GM12878 (cell line): ENCODE results near the gene ALB. TPM values are rescaled to one million over a fixed set of nuclear protein-coding genes. Genes with fewer than 3 reads are reported as not detected.

Experiments used
- ATAC-seq: fragments of 200-7000 bp; cut with Tn5 transposase; 3 replicates; pipeline ENCODE4 v1.9.1; 2020; ENCODE audit warnings: mild to moderate bottlenecking, moderate library complexity
- BruUV-seq: library from RNA; stranded (reverse); fragments of 400-500 nt; replicated peaks from 2 replicates; lab custom pipeline; 2021; lab: Mats Ljungman, UMichigan
- CTCF ChIA-PET: fragments of 300-600 bp; sonication (Branson Sonifier 250); formaldehyde crosslinking; extraction: SDS; loops from one replicate; lab custom pipeline; 2021; ENCODE audit warnings: inconsistent platforms; lab: Yijun Ruan, JAX
- POLR2A ChIA-PET: fragments of 350-600 bp; formaldehyde crosslinking; extraction: SDS; loops from one replicate; lab custom pipeline; 2021; ENCODE audit warnings: inconsistent platforms; lab: Charles Lee
- RAD21 ChIA-PET: fragments of 300-600 bp; sonication (Branson Sonifier 250); formaldehyde crosslinking; loops from one replicate; lab custom pipeline; 2023; ENCODE audit warnings: antibody characterized with exemption; ENCODE audit not compliant: unreplicated experiment; lab: Charles Lee
- SMC1A ChIA-PET: fragments of 300-600 bp; sonication (Branson Sonifier 250); formaldehyde crosslinking; loops from one replicate; lab custom pipeline; 2023; ENCODE audit not compliant: unreplicated experiment, uncharacterized antibody; lab: Charles Lee
- DNase-seq: peaks from one replicate; pipeline ENCODE4 v3.0.0-alpha.2; 2011; ENCODE audit warnings: low read depth, low spot score
- FAIRE-seq: peaks from 3 replicates; lab custom pipeline; 2011; peaks lifted over from hg19 to GRCh38; lab: Jason Lieb, UNC
- H2AFZ ChIP-seq: 2 replicates; pipeline ENCODE4 v1.6.0; 2011; ENCODE audit warnings: low read depth, low read length, control low read depth; ENCODE audit not compliant: control insufficient read depth
- H3K27ac ChIP-seq: 2 replicates; pipeline ENCODE4 v1.5.1; 2011; ENCODE audit warnings: control low read depth; ENCODE audit not compliant: control insufficient read depth, insufficient read depth
- H3K27me3 ChIP-seq, 2 experiments: replicated peaks in 1 of 2; 2 replicates each; pipeline versions ENCODE4 v1.6.0 to v1.6.1; 2011; ENCODE audit warnings: low read length in 1 of 2; ENCODE audit not compliant: control insufficient read depth in 2 of 2, insufficient read depth in 2 of 2
- H3K36me3 ChIP-seq, 2 experiments: 2 replicates each; pipeline ENCODE4 v1.5.1; 2011; ENCODE audit warnings: low read length in 1 of 2; ENCODE audit not compliant: control insufficient read depth in 2 of 2, insufficient read depth in 2 of 2
- H3K4me1 ChIP-seq: 2 replicates; pipeline ENCODE4 v1.6.1; 2011; ENCODE audit warnings: mild to moderate bottlenecking, low read length, moderate library complexity, mixed read lengths; ENCODE audit not compliant: control insufficient read depth, insufficient read depth
- H3K4me2 ChIP-seq: 2 replicates; pipeline ENCODE4 v1.6.0; 2011; ENCODE audit warnings: control low read depth; ENCODE audit not compliant: control insufficient read depth, insufficient read depth
- H3K4me3 ChIP-seq: fragments of 200-600 bp; sonication (generic); 2 replicates; pipeline ENCODE4 v1.5.1; 2016
- H3K79me2 ChIP-seq: 2 replicates; pipeline ENCODE4 v1.6.0; 2011; ENCODE audit warnings: low read length; ENCODE audit not compliant: control insufficient read depth, insufficient read depth
- H3K9ac ChIP-seq: 2 replicates; pipeline ENCODE4 v1.8.0; 2011; ENCODE audit warnings: low read length, control low read depth, mixed read lengths; ENCODE audit not compliant: control insufficient read depth, insufficient read depth
- H3K9me3 ChIP-seq: replicated peaks from 3 replicates; pipeline ENCODE4 v1.5.1; 2011; ENCODE audit warnings: mild to moderate bottlenecking, low read length; ENCODE audit not compliant: control insufficient read depth, insufficient read depth
- H4K20me1 ChIP-seq: 2 replicates; pipeline ENCODE4 v1.6.0; 2011; ENCODE audit not compliant: control insufficient read depth, insufficient read depth
- FOS ChIP-seq: IDR thresholded peaks from 3 replicates; pipeline ENCODE4 v1.6.1; 2011; ENCODE audit warnings: borderline replicate concordance; ENCODE audit not compliant: insufficient read length; ENCODE audit errors: extremely low read depth
- IRF3 ChIP-seq: fragments of 450-650 bp; IDR thresholded peaks from 2 replicates; pipeline ENCODE4 v1.6.1; 2014; ENCODE audit warnings: mild to moderate bottlenecking
- PML ChIP-seq: IDR thresholded peaks from 2 replicates; pipeline ENCODE4 v1.6.1; 2012; ENCODE audit warnings: low read length, inconsistent platforms
- RUNX3 ChIP-seq: IDR thresholded peaks from 2 replicates; pipeline ENCODE4 v1.6.1; 2012; ENCODE audit warnings: low read length, inconsistent platforms
- TCF12 ChIP-seq: IDR thresholded peaks from 2 replicates; pipeline ENCODE4 v1.6.1; 2011; ENCODE audit warnings: low read depth, mild to moderate bottlenecking, low read length
- ZBTB4 ChIP-seq: fragments of 450-650 bp; formaldehyde crosslinking; IDR thresholded peaks from 2 replicates; pipeline ENCODE4 v1.4.0; 2022; ENCODE audit warnings: mild to moderate bottlenecking, moderate library complexity
- ZBTB40 ChIP-seq: fragments of 450-650 bp; IDR thresholded peaks from 2 replicates; pipeline ENCODE4 v1.6.1; 2016; ENCODE audit warnings: mild to moderate bottlenecking, moderate library complexity, borderline replicate concordance
- WGBS: methylation state at CpG from one replicate; pipeline ENCODE4 v1.1.6; 2016; ENCODE audit warnings: low lambda C conversion rate; ENCODE audit not compliant: insufficient replicate concordance, insufficient coverage; ENCODE audit errors: missing lambda C conversion rate; 5-methylcytosine and 5-hydroxymethylcytosine counted together
- in situ Hi-C: fragments of 300-500 bp; cut with MboI; formaldehyde crosslinking; loops from 9 replicates; pipeline ENCODE4 v1.14.3; 2018; ENCODE audit warnings: mixed read lengths
- intact Hi-C: fragments of 100-400 bp; cut with micrococcal nuclease; formaldehyde crosslinking; loops from one replicate; pipeline ENCODE4 v1.14.2; 2022; ENCODE audit not compliant: unreplicated experiment
- polyA plus RNA-seq, 11 experiments: library from polyadenylated mRNA; depleted of rRNA in 4 of 11; unstranded in 6 of 11; stranded (reverse) in 5 of 11; fragments of >200 nt; fragmentation: Nextera tagmentation in 4 of 11; fragmentation: Illumina TruSeq in 1 of 11; extraction: Ambion mirVana in 4 of 11; extraction: Trizol in 1 of 11; gene quantifications; 1 replicate in 1 of 11; 2 replicates in 10 of 11; pipeline versions ENCODE4 v1.2.1 to v1.2.3, GENCODE V29; 2011 to 2016; ENCODE audit warnings: inconsistent platforms in 2 of 11, missing spikeins in 2 of 11, low read depth in 1 of 11
- total RNA-seq, 4 experiments: library from RNA; depleted of rRNA in 3 of 4; stranded (reverse); fragments of >200 nt in 3 of 4; fragmentation: Illumina TruSeq in 1 of 4; extraction: Trizol in 1 of 4; gene quantifications; 2 replicates each; pipeline versions ENCODE4 v1.2.1 to v1.2.3, GENCODE V29; 2013 to 2021

The ALB gene
- total and polyA plus RNA-seq, 10 of the 15 experiments (the other 5 are each of a cell fraction or from before 2014, with no cell fraction given), result 0.05 to 29.0 TPM; not detected in 8

- Histone ChIP-seq H3K4me1 (no peaks in the 10 kb centered on the region), H3K27ac (no peak overlapping the region), H3K9me3 (no peaks in the 10 kb centered on the region), H4K20me1 (no peaks in the 10 kb centered on the region), H3K4me2 (no peak overlapping the region), H3K9ac (no peak overlapping the region), H2AFZ (no peak overlapping the region), H3K79me2 (no peaks in the 10 kb centered on the region), H3K36me3 (no peaks in the 10 kb centered on the region), H3K4me3 (no peak overlapping the region)
- 1% methylated on average over 3 of the region's 3 CpGs for WGBS
- CTCF ChIA-PET, result interaction anchor here (1.5 kb wide), 1 partner anchor 35 kb away, joined by 6 read pairs; no protein-coding TSS in a partner anchor
- SMC1A ChIA-PET, result no interaction called here
- FAIRE-seq, result no peak
- in situ Hi-C loops, result no loop called here
- BruUV-seq, result no TSS peak
- no peak for TF ChIP-seq FOS
- no peak for TF ChIP-seq ZBTB40
- no peak for TF ChIP-seq RUNX3
- TF ChIP-seq PML, result no peak
- TF ChIP-seq ZBTB4 (CRISPR knock-in tag), result no peak
- TF ChIP-seq TCF12, result no peak
- no peak for TF ChIP-seq IRF3
- TF ChIP-seq, all 136 proteins: peak for 0
- peaks cover 0 to 3% of the 10 kb centered on the region in 2 experiments; a peak in 1 of 4 replicates for H3K27me3 ChIP-seq
- RAD21 ChIA-PET, result no interaction called here
- DNase-seq (no peak), ATAC-seq (no peak)
- POLR2A ChIA-PET, result no interaction called here
- intact Hi-C loops, result no loop called here
Measured at GRCh38 chr4:73410916-73411730, 7.0 kb downstream of the ALB start.
